Esophagus (tissue), 2 donors: ENCODE data around the gene TRPC4. TPM values are rescaled to one million over a fixed set of nuclear protein-coding genes. Genes with fewer than 3 reads are reported as not detected.
A peak's percentile ranks its signal among the peaks of the same experiment; 100 is the strongest.

Source experiments
- H3K27ac ChIP-seq, 2 donors: one replicate each; pipeline ENCODE4 v1.5.1; 2013; ENCODE audit warnings: low read depth in 2 of 2, mild to moderate bottlenecking in 2 of 2, inconsistent platforms in 1 of 2, low read length in 1 of 2, moderate library complexity in 1 of 2
- H3K27me3 ChIP-seq, 2 donors: one replicate each; pipeline ENCODE4 v1.6.1; 2013; ENCODE audit warnings: low read length in 2 of 2, control low read depth in 1 of 2, mild to moderate bottlenecking in 1 of 2; ENCODE audit not compliant: insufficient read depth in 2 of 2, control insufficient read depth in 1 of 2
- H3K36me3 ChIP-seq, 2 donors: one replicate each; pipeline ENCODE4 v1.6.1; 2013; ENCODE audit warnings: low read length in 1 of 2; ENCODE audit not compliant: control insufficient read depth in 2 of 2, insufficient read depth in 2 of 2
- H3K4me1 ChIP-seq, 2 donors: one replicate each; pipeline ENCODE4 v1.6.1; 2013; ENCODE audit warnings: low read length in 1 of 2; ENCODE audit not compliant: control insufficient read depth in 2 of 2, insufficient read depth in 2 of 2
- H3K4me3 ChIP-seq, 2 donors: one replicate each; pipeline ENCODE4 v1.5.1; 2013; ENCODE audit warnings: low read length in 2 of 2, mild to moderate bottlenecking in 2 of 2, low read depth in 1 of 2, moderate library complexity in 1 of 2
- H3K9me3 ChIP-seq, 2 donors: one replicate each; pipeline ENCODE4 v1.6.1; 2013; ENCODE audit warnings: mild to moderate bottlenecking in 2 of 2, low read depth in 1 of 2, low read length in 1 of 2, moderate library complexity in 1 of 2; ENCODE audit not compliant: control insufficient read depth in 2 of 2, insufficient read depth in 1 of 2
- WGBS, 2 donors: extraction: QIAGEN DNeasy Blood & Tissue Kit; methylation state at CpG; one replicate each; pipeline ENCODE4 v1.1.7; 2013; 5-methylcytosine and 5-hydroxymethylcytosine counted together
- polyA plus RNA-seq, 2 donors: library from polyadenylated mRNA; stranded (reverse); fragments of 200-250 nt; gene quantifications; one replicate each; pipeline ENCODE4 v1.2.3, GENCODE V29; 2013
- donor health status: healthy with polysubstance abuse.
- donor health status: Bipolar disorder and iron deficiency.

Gene TRPC4
- polyA plus RNA-seq, 2 donors = 0.04 to 0.06 TPM

DNA sequence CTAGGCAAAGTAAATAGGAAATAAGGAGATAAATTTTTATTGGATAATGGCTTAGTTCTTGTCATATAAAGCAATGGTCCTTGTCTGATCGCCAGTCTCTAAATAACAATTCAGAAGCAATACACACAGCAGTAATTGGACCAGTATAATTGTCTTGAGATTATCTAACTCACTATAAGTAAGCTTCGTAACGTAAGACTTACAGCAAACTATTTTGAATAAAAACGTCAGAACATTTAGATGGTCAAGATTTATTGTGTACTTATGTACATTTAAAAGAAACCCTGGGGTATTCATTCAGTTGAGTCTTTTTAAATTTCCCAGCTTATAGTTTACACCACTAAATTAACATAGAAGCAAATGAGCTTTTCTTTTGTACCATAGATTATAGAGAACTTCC, 20.2 kb upstream of the TRPC4 start:
- Histone ChIP-seq H3K27ac (no peak overlapping the region), H3K27me3 (no peaks in the 10 kb centered on the region), H3K9me3 (peaks cover 0 to 2% of the 10 kb centered on the region in 2 donors), H3K4me3 (no peak overlapping the region), H3K4me1 (no peaks in the 10 kb centered on the region), H3K36me3 (no peaks in the 10 kb centered on the region)
- WGBS, 2 donors = 64 to 69% methylated on average over 4 of the region's 4 CpGs

- 72 to 76% methylated on average over 2 of the region's 2 CpGs for WGBS, 2 donors
These were observed 19.5 kb upstream of the TRPC4 start for GRCh38 chr13:37889102-37889501.

GRCh38 chr13:37886879-37887278, 17.3 kb upstream of the TRPC4 start:
- Histone ChIP-seq H3K27ac (no peak overlapping the region), H3K4me3 (no peak overlapping the region), H3K36me3 (no peaks in the 10 kb centered on the region), H3K4me1 (no peaks in the 10 kb centered on the region), H3K27me3 (no peaks in the 10 kb centered on the region), H3K9me3 (peaks cover 0 to 2% of the 10 kb centered on the region in 2 donors)
- WGBS, 2 donors = 59 to 64% methylated on average over 4 of the region's 4 CpGs

More at GRCh38 chr13:37889102-37889501, 19.5 kb upstream of the TRPC4 start:
- Histone ChIP-seq H3K36me3 (no peaks in the 10 kb centered on the region), H3K4me3 (no peak overlapping the region), H3K27me3 (no peaks in the 10 kb centered on the region), H3K4me1 (no peaks in the 10 kb centered on the region), H3K27ac (no peak overlapping the region), H3K9me3 (peaks cover 0 to 2% of the 10 kb centered on the region in 2 donors)

GRCh38 chr13:37884674-37885073, 15.1 kb upstream of the TRPC4 start:
- Histone ChIP-seq H3K27ac (no peak overlapping the region), H3K4me3 (no peak overlapping the region), H3K9me3 (peaks cover 0 to 2% of the 10 kb centered on the region in 2 donors), H3K36me3 (no peaks in the 10 kb centered on the region), H3K4me1 (no peaks in the 10 kb centered on the region), H3K27me3 (no peaks in the 10 kb centered on the region)
- WGBS, 2 donors = 90 to 94% methylated on average over 2 of the region's 2 CpGs

GRCh38 chr13:37884026-37884425, 14.5 kb upstream of the TRPC4 start:
- no peak overlapping the region for H3K27ac ChIP-seq
- H3K4me3 ChIP-seq = no peak overlapping the region
- 93% methylated on average over 1 of the region's 1 CpG for WGBS, 2 donors
- H3K9me3 ChIP-seq = peaks cover 0 to 2% of the 10 kb centered on the region in 2 donors
- no peaks in the 10 kb centered on the region for H3K4me1 ChIP-seq
- H3K36me3 ChIP-seq = no peaks in the 10 kb centered on the region
- H3K27me3 ChIP-seq = no peaks in the 10 kb centered on the region

- no peaks in the 10 kb centered on the region for H3K36me3 ChIP-seq
- H3K27ac ChIP-seq = no peak overlapping the region
- H3K9me3 ChIP-seq = no peaks in the 10 kb centered on the region
- no peaks in the 10 kb centered on the region for H3K4me1 ChIP-seq
- 85 to 89% methylated on average over 3 of the region's 3 CpGs for WGBS, 2 donors
- H3K4me3 ChIP-seq = no peak overlapping the region
- H3K27me3 ChIP-seq = no peaks in the 10 kb centered on the region
These were observed 9.3 kb upstream of the TRPC4 start for GRCh38 chr13:37878921-37879320.

GRCh38 chr13:37878496-37878895, 8.9 kb upstream of the TRPC4 start:
- Histone ChIP-seq H3K4me3 (no peak overlapping the region), H3K9me3 (no peaks in the 10 kb centered on the region), H3K27me3 (no peaks in the 10 kb centered on the region), H3K27ac (no peak overlapping the region), H3K36me3 (no peaks in the 10 kb centered on the region), H3K4me1 (no peaks in the 10 kb centered on the region)
- WGBS, 2 donors = 74 to 85% methylated on average over 1 of the region's 1 CpG

DNA sequence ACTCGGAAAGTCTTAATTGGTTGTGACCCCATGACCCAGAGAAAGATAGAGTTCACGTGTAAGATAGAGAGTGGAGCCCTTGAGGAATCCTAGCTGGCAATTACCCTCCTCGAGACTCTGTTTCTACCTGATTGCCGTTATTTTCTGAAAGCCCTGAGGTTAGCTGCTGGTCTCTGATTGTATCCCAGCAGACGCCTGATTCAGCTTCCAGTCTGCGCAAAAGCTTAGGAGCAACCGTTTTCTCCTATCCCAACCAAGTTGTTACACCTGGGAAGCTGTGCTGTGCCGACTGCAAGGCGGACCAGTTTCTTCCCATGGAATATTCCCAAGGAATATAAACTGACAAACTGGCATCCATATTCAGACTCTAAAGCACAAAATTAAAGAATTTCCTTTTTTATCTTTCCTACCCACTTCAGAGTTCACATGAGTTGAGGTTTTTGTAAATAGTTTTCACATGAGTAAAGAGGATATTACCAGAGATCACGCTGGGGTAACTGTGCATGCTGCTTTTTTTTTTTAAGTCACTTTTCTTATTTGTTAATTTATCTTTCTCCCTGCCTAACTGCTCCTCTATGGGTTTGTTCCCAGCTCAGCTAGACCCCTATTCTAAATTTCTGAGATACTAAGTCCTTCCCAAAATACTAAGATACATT, 1.5 kb upstream of the TRPC4 start:
- H3K36me3 ChIP-seq = no peaks in the 10 kb centered on the region
- peaks cover 2 to 5% of the 10 kb centered on the region in 2 donors for H3K4me1 ChIP-seq
- WGBS, 2 donors = 45 to 52% methylated on average over 10 of the region's 10 CpGs
- no peaks in the 10 kb centered on the region for H3K9me3 ChIP-seq
- H3K4me3 ChIP-seq = no peak overlapping the region
- H3K27ac ChIP-seq = no peak overlapping the region
- H3K27me3 ChIP-seq = peaks cover 2 to 5% of the 10 kb centered on the region in 2 donors

GRCh38 chr13:37870489-37870845, 895 bp upstream of the TRPC4 start:
- Histone ChIP-seq H3K27ac (no peak overlapping the region), H3K4me1 (peaks cover 2 to 5% of the 10 kb centered on the region in 2 donors), H3K4me3 (peak overlapping the region in 1 of 2 donors; percentile 31), H3K27me3 (peaks cover 2 to 5% of the 10 kb centered on the region in 2 donors), H3K9me3 (no peaks in the 10 kb centered on the region), H3K36me3 (no peaks in the 10 kb centered on the region)
- 55 to 60% methylated on average over 9 of the region's 9 CpGs for WGBS, 2 donors

DNA sequence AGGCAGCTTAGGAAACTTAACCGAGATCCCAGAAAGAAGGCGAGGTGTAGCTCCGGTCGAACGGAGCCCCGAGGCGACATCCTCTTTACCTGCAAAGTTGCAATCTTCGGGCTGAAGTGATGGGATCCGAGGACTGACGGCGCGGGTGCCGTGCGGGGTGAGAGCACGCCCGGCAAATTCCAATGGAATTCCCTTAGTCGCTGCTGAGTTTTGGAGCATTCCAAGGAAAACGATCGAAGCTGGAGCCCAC, 141 bp downstream of the TRPC4 start:
- peaks cover 2 to 5% of the 10 kb centered on the region in 2 donors for H3K4me1 ChIP-seq
- H3K27me3 ChIP-seq = peaks cover 2 to 5% of the 10 kb centered on the region in 2 donors
- no peaks in the 10 kb centered on the region for H3K36me3 ChIP-seq
- H3K9me3 ChIP-seq = no peaks in the 10 kb centered on the region
- H3K27ac ChIP-seq = no peak overlapping the region
- peak overlapping the region; percentile 12 to 31 for H3K4me3 ChIP-seq
- WGBS, 2 donors = 2 to 4% methylated on average over 19 of the region's 19 CpGs
